Kasumi-1 (cell line): Measurements from ENCODE around the gene GNAO1.

Experiments
- DNase-seq, 2 experiments: peaks; one replicate each; lab custom pipeline; 2025; lab: John Stamatoyannopoulos, UW

The GNAO1 gene

DNA sequence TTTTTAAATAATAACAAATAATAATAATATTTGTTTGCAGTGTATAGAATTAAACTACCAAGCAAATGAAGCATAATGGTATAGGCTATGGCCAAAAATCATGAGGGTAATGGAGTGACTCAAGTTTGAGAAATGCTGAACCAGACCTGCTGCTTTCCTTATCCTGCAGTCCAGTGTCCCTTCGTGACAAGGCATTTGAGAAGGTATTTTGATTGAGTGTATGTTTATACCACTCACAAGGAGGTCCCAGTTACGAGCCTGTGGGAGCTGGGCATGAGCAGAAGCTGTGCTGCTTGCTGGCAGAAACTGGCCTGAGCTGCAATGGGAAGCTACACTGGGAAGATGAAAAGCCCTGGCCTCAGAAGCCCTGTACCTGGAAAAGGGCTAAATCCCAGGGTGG is 50.3 kb downstream of the GNAO1 start:
- DNase-seq = no peak

- DNase-seq = no peak
Measured at GRCh38 chr16:56242740-56243139, 51.5 kb downstream of the GNAO1 start.

- no peak for DNase-seq
Measured at GRCh38 chr16:56244612-56245011, 53.3 kb downstream of the GNAO1 start.

GRCh38 chr16:56245197-56245596 is 53.9 kb downstream of the GNAO1 start:
- no peak for DNase-seq

DNA sequence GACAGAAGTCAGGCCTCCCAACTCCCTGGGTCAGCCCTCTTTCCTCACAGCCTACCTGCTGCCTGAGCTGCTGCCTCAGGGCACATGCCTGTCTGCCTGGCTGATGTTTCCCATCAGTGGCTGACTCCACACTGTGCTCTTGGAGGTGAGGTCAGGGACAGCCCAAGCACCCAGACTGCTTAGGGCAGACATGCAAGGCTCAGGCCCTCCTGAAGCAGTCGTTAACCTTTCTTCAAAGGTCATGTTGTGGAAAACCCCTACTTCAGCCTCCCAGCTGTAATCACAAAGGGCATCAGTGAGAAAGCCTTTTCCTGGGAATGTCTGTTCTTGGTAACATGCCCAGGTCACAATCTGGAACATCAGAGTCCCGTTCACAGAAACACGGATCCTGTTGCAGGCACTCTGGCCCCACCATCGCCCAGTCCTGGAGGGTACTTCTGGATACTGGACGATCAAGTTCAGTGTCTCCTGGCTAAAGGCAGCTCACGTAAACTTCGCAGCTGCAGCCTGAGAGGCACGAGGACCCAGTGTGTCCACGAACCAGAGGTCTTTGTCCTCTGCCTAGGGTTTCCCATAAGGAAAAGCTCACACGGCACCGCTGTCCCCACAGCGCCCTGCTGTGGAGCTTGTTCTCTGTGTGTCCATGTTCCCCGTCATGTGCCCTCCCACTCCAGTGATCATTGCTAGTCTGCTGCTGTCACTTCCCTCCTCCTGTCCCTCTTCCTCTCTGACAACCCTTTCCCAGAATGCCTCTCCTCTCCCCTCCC is 54.9 kb downstream of the GNAO1 start:
- no peak for DNase-seq

- DNase-seq = no peak
Measured at GRCh38 chr16:56247018-56247417, 55.7 kb downstream of the GNAO1 start.

DNA sequence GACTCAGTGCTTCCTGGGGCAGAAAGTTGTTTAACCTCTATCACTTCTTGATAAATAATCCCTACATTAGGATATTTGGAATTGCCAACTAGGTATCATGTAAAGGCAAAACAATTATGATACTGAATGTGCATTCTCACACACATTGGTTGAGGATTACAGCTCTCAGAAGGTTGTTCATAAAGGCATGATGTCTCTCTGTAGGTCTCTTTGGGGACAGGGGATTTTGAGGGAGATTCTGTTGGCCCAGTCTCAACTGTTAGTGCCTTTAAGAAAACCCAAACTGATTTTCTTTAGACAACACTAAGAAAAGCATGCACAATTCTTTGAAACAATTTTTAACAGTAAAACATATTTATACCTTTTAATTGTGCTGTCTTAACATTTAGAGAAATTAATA is 56.5 kb downstream of the GNAO1 start:
- DNase-seq = no peak

- DNase-seq = no peak
Measured at GRCh38 chr16:56252835-56253234, 61.5 kb downstream of the GNAO1 start.

DNA sequence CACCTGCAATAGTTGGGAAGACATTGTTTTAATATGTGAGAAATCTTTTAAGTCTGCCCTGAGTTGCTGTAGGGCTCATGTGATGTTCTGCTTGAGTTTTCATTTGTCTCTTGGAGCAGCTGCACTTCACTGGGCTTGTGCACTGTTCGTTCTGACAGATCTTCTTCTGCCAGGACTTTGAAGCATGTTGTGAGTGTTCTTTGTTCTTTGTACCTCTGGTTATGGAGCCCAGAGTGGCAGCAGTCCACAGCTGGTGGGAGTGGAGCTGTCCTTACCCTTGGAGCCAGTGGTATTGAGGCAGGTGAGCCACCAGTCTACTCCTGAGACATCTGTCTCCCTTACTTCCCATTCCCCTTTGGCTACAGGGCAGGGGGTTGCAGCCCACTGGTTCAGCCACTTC is 64.6 kb downstream of the GNAO1 start:
- DNase-seq = no peak

DNA sequence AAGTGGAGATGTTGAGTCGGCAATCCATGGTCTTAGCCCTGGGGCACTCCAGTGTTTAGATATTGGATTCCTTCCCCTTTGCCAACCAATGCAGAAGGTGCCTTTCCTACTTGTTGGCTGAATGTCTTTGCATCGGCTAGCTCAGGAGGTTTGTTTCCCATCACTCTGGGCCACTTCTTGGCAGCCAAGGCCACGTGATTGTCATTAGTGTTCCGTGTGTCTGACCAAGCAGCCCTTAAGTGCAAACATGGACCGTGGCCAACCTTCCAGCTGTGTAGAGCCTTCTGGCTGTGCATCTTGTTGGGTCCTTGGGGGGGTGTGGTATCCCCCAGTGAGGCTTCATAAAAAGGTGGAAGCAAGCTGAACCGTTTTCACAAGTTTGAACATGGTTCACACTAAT is 66.0 kb downstream of the GNAO1 start:
- no peak for DNase-seq

- no peak for DNase-seq
Measured at GRCh38 chr16:56257666-56258342, 66.5 kb downstream of the GNAO1 start.

- DNase-seq = no peak
Measured at GRCh38 chr16:56258508-56259424, 67.5 kb downstream of the GNAO1 start.

- DNase-seq = no peak
Measured at GRCh38 chr16:56259425-56259779, 68.1 kb downstream of the GNAO1 start.

DNA sequence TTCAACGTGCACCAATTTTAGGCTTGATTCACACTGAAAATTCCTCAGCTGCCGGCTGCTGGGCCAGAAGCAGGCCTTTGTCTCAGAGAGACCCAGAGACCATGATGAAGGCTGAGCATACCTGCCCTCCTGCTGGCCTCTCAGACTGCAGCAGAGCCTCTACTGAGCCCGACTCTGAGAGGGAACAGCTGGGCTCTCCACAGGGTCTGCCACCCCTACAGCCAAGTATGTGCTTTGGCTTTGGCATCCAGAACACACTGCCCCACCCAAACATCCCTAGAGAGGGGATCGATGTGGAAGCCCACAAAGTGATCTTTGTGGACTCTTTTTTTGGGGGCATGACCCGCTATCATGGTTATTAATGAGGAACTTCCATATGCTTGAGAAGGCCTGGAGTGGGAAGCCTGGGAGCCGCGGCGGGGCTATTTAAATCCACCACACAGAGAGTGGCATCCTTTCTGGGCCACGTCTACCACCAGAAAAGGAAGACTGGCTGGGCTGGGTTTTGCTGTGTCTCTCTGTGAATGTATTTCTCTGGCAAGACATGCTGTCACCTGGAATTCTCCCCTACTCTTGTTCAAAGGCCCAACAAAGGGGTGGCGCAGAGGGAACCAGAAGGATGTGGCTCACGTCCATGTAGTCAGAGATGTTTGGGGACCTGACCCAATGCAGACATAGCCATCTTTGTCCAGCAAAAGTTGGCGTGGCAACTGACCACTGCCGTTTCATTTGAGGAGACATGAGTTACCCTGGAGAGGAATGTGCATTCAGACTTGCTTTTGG is 69.3 kb downstream of the GNAO1 start:
- DNase-seq = no peak

- DNase-seq = no peak
Measured at GRCh38 chr16:56261656-56262055, 70.4 kb downstream of the GNAO1 start.

DNA sequence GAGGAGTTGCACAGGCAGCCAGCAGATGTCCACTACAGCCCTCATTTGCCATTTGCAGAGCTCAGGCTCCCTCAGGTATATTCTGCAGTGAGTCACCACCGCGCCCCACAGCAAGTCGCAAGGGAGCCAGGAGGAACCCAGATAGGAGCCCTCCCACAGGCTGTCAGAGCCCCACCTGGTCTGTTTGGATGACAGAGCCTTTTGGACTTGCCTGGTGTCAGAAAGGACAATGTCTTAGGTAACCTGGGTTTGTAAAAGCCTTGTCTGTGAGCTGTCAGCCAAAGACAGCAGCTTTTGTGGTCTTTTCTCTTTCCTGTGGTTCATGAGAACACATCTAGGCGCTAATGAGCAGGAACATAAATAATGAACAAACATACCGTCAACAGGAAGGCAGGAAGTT is 70.9 kb downstream of the GNAO1 start:
- DNase-seq = no peak

DNA sequence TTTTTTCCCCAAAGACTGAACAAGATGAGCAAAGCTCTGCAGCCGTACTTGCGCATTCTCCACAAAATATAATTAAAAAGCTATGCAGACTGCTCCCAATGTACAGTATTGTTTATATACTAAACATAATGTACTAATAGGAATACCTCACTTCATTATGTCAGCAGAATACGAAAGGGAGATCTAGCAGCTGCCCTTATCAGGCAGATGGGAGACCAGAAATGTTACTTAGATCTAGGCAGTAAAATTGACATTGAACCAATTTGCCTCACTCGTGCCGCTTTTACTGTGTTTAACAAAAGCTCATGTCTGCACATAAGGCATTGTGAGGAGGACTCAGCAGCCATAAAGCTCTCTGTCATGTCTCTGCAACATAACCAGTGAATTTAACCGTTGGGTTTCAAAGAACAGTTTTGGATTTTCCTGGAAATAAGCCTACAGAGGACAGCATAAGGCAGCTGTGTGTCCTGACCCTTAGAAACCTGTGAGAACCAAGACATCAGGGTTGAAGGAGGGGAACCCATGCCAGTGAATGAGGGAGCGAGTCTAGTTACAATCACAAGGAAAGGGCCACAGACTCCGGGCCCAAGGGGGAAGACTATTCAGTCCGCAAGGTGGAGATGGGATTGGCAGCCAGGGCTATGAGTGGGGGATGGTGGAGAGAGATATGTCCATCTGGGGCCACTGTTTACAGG is 71.4 kb downstream of the GNAO1 start:
- no peak for DNase-seq

DNA sequence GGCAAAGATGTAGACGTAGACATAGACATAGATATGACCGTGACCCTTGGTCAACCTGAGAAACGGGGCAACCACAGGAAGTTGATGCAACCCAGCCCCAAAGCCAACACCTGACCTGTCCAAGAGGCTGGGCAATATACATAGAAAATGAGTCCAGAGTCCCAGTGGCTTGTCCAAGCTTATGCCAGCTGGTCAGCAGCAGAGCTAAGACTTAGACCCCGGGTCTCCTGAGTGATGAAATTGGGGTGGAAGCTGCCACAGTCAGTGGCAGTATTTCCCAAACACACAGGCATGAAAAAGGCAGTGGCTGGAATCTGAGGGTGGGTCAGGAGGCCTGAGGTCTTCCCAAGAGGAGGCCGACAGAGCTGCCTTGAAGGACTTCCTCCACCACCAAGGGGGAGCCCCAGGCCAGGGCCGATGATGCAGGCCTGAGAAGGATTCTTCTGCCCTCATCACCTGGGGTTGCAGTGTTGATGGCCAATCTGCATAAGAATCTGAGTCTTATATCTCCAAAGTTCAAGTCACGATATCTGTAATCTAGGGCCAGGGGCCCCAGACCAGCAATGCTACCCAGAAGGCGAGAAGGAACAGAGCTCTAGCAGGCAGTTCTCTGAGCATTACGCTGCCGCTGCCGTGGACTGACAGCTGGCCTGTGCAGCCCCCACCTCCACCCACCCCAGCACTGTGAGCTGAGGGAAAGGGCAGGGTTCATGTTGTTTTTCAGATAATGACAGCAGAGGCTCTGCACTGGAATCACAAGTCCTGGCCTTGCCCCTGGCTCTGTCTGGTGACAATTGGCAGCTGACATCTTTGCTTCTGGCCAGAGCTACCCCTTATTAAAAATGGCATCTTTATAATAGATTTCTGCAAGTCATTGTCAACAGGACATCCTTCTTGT is 72.7 kb downstream of the GNAO1 start:
- DNase-seq = no peak

- DNase-seq = no peak
Measured at GRCh38 chr16:56264609-56264972, 73.3 kb downstream of the GNAO1 start.

- no peak for DNase-seq
Measured at GRCh38 chr16:56265184-56265583, 73.9 kb downstream of the GNAO1 start.
